GM21381 (cell line): ENCODE results near the gene ARHGAP8.
"Not testable (repeated sequence)": the region's sequence is repeated elsewhere in the genome, so short reads cannot be mapped to it uniquely, and the experiment has no call there.

ENCODE experiments used
- ATAC-seq: cut with Tn5 transposase; IDR thresholded peaks from one replicate; pipeline ENCODE4 v1.9.1; 2021; ENCODE audit warnings: mild to moderate bottlenecking, moderate library complexity; ENCODE audit not compliant: unreplicated experiment

ARHGAP8 gene

DNA sequence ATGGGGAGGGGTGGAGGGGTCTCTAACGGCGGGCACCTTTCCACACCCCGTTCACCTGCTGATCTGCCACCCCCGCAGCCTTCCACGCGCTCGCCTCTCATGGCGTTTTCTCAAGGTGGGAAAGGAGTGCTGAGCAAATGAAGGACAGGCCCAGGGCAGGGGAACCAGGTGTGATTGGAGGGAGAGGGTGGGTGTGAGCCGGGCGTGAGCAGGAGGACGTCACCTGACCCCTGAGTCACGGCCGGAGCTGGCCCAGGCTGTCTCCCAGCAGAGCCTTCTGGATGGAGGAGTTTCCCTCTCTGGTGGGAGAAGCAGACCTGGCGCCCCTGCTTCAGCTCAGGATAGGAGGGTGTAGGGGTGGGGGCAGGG, 14.0 kb upstream of the ARHGAP8 start:
- no peak for ATAC-seq

DNA sequence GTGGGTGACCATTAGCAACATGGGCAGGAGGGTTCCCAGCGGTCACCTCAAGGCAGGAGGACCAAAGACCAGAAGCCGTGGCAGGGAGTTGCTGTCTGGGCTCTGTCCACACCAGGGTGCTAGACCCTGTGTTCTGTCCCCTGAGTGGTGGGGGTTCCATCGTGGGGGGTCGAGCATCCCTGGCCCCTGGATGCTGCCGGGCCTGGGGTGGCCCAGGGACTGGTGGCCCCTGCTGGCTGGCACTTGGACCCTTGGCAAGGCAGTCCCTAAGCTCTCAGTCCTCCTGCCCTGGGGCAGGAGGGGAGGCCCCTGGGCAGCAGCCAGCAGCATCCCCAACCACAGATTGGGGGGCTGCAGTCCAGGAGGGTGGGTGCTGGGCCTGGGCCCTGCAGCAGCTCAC, 13.4 kb upstream of the ARHGAP8 start:
- ATAC-seq = no peak

DNA sequence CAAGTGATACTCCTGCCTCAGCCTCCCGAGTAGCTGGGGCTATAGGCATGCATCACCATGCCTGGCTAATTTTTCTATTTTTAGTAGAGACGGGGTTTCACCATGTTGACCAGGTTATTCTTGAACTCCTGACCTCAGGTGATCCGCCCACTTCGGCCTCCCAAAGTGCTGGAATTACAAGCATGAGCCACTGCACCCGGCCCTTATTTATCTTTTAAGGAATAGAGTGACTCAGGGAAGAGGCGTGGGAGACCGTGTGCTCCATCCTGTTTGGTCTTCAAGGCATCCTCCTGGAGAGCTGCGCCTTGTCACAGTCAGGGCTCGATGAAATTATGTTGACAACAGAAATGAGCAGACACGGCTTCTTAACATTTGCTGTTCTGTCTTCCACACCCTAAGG, 12.7 kb upstream of the ARHGAP8 start:
- not testable (repeated sequence) for ATAC-seq

DNA sequence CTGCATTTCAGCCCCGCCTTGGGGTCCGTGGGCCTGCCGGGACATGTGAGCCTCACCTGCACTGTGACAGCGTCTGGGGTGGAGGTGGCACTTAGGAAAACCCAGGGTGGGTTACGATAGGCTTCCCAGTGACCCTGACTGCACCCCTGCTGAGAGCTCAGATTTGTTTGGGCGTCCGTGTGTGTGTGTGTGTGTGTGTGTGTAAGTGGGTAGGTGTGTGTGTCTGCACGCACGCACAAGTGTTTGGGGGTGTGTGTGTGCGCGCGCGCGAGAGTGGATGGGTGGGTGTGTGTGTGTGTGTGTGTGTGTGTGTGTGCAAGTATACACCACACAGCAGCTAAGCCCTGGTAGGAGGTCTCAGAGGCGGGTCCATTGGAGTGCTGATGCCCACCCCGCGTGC, 12.1 kb upstream of the ARHGAP8 start:
- ATAC-seq = no peak

DNA sequence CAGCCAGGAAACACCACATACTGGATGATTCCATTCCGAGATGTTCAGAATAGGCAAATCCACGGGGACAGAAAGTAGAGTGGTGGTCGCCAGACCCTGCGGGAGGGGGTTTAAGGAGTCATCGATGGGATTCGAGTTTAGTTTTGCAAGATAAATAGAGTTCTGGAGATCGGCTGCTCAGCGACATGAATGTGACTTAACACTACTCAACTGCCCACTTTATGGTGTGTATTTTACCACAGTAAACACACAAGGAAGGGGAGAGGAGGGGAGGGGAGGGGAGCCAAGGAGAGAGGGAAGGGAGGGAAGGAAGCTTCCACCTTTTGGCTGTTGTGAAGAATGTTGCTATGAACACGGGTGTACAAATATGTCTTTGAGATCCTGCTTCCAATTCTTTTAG, 10.4 kb upstream of the ARHGAP8 start:
- ATAC-seq = no peak

DNA sequence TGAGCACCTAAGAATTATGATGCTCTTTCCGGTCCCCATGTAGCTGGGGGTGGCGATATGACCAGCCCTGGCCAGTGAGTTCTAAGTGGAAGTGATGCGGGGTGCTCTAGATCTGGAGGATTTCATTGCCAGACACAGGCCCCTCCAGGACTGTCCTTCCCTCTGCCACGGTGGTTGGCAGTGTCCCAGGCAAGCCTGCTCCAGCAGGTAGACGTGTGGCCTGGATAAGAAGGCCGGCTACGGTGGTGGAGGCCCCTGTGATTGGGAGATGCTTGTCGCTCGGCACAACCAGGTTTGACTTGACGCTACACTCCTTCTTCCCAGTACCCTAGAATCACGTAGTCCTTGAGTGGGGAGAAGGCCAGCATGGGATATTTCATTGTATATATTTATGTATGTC, 9.1 kb upstream of the ARHGAP8 start:
- ATAC-seq = no peak

DNA sequence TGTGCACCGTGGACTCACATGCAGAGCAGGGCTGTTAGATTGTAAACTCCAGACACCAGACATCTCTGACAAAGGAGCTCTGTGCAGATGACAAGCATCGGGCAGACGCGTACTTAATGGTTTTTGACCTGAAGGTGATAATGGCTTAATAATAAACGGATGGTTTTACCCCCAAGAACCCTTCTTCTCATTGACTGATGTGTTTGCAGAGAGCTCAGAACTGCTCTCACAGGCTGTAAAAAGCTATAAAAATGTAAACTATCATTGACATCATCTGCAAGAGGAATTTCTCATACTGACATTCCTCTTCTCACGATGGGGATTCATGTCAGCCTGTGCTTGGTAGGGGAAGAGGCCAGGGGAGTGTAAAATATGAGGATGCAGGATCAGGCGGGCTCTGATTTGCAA, 8.6 kb upstream of the ARHGAP8 start:
- ATAC-seq = no peak

DNA sequence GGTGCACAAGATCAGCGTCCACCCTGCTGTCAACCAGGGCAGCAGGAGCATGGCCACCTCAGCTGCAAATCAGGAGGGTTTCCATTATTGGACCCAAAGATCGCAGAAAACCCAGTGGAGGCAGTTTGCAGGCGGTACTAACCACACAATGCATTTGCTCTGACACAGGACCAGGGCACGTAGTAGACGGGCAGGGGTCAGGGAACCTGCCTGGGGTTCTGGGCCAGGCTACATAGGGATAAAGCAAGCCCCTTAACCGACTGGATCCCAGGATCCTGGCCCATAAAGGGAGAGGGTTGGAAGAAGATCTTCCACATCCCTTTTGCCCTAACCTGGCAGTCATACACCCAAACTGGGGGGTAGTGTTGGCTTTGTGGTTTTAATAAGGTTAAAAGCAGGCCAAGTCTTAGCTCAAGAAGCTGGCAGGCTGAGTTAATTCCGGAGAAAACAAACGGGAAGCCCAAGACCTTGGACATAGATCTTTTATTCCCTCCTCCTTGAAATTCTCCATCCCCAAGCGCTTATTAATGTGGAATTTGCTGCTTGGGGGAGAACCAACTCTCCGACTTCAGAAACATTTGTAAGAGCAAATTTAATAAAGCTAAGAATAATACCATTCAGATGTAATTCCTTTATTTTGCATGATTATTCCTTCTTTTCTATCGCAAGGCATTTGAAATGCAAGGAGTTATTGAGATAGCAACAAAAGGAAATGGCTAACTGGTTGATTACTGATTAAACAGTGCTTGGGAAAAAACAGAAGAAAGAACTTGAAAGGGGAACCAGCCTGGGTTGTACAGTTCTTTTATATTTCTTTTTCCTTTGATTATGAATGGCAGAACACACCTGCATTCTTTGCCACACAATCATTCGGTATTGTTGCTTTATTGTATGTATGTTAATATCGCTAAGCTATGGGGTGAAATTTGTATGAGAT, 6.3 kb upstream of the ARHGAP8 start:
- ATAC-seq = no peak

DNA sequence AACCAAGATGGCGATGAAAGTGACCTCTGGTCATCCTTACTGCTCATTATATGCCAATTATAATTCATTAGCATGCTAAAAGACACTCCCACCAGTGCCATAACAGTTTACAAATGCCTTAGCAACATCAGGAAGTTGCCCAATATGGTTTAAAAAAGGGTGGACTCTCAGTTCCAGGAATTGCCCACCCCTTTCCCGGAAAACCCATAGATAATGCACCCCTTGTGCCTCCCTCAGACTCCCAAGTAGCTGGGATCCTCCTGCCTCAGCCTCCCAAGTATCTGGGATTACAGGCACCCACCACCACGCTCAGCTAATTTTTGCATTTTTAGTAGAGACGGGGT, 4.6 kb upstream of the ARHGAP8 start:
- not testable (repeated sequence) for ATAC-seq

DNA sequence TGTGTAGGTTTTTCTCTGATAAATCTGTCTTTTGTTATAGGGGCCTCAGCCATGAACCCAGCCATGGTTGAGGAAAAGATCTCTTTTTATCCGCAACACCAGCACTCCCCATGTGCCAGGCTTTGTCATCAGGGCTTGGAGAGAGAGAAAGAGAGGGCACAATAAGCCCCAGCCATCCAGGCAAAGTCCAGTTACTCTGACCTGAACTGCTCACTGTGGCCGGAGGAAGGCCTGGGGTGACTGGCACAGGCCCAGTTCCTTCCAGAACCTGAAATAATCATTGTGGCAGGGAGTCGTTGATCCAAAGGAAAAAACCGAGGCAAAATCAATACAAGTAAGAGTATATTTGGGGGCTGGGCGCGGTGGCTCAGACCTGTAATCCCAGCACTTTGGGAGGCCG, 3.9 kb upstream of the ARHGAP8 start:
- ATAC-seq = no peak

DNA sequence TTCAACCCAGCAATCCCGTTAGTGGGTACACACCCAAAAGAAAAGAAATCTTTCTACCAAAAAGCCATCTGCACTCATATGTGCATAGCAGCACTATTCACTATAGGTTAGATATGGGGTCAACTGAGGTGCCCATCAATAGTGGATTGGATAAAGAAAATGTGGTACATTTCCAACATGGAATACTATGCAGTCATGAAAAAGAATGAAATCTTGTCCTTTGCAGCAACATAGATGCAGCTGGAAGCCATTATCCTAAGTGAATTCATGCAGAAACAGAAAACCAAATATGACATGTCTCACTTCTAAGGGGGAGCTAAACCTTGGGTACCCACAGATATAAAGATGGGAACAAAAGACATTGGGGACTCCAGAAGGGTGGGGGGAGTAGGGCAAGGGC, 1.9 kb upstream of the ARHGAP8 start:
- ATAC-seq = no peak

DNA sequence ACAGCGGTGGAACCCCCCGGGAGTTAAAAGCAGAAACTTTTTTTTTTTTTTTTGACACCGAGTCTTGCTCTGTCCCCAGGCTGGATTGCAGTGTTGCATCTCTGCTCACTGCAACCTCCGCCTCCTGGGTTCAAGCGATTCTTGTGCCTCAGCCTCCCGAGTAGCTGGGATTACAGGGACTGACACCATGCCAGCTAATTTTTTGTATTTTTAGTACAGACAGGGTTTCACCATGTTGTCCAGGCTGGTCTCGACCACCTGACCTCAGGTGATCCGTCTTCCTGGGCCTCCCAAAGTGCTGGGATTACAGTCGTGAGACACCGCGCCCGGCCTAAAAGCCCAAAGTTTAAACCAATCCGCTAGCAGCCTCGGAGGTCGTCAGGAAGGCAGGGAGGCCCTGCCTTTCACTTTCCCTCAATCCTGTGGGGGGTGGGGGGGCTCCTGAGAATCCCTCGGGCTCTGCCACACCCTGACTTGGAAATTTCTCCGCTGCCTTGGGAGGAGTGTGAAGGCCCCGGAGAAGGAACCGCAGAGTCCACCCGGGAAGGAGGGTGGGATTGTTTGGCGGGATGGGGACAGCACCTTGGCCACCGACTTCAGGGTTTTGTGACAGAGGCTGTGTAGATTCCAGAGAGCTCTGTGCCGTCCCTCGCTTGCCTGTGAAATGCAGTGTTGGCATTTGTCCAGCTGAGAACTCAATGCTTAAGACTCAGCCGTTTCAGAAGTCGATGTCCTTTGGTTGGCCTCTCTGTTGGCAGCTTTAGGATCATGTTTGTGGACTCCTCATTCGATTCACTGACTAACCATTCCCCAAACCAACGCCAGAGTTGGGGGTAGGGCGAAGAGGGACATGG, 1.0 kb downstream of the ARHGAP8 start:
- no peak for ATAC-seq

DNA sequence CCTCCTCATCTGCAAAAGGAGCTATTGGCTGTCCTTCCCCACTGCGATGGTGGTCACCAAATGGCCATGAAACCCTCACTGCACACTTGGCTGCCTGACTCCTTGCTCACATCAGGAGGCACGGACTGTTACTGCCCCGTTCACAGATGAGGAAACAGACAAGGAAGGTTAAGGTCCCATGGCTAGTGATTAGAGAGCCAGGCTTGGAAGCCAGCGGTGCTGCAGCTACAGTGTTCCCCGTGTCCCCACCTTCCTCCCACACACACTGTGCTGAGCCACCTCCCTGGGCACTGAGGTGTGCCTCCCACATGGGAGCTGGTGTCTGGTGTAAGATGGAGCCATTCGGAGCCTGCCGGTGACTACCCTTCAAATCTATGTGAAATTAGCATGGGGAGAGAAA, 2.6 kb downstream of the ARHGAP8 start:
- no peak for ATAC-seq

DNA sequence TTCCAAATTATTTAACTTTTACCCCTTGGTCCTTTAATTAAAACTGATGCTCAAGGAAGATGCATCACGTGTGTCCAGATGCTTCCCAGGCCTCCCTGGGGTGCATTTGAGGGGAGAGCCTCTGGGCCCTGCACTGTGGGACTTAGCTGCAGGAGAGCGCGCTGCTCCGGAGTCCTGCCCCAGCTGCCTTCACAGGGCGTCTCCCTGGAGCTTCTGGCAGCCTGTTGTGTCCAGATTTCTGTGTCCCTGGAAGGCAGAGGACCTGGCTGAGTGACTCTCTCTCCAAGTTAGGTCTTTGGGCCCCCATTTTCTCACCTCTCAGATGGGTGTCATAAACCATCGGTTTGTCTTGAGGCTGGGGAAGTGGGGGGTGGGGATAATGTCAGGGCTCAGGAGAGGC, 3.0 kb downstream of the ARHGAP8 start:
- ATAC-seq = no peak

DNA sequence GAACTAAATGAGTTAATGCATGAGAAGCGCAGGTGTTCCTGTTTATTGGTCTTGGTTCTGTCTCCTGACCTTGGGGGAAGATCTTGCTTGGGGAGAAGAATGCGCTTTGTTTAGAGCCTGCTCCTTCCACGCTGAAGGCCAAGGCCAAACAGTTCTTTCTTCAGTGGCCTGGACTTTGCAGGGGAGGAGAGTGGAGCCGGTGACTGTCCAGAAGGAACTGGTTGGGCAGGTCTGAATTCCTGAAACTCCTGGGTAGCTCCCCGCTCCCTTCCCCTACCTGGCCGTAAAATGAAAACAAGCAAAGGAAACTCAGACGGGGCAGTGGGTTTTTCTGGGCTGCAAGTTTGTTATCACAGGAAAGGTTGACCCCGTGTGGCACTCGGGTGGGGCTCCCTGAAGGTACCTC, 3.6 kb downstream of the ARHGAP8 start:
- no peak for ATAC-seq

DNA sequence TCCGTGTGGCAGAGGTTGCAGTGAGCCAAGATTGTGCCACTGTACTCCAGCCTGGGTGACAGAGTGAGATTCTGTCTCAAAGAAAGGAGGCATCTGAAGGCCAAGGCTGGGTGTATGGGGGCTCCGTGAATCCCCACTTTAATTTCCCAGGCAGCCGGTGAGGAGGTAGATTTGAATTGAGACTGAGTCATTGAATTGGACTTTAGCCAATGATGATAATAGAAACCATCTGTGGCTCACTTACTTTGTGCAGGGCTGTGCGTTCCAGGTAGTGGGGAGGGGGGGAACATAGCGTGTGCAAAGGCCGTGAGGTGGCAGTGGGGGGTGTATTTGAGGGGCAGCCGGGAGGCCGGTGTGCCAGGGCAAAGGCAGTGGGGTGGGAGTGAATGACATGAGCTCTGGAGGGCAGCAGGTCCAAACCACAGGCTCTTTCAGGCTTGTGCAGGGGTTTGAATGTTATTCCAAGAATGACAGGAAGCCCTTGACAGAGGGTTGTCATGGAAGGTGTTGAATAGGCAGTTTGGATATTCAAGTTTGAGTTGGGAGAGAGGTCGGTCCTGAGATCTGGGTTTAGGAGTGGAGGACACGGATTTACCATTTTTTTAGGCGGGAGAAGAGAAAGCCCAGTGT, 6.1 kb downstream of the ARHGAP8 start:
- ATAC-seq = no peak

DNA sequence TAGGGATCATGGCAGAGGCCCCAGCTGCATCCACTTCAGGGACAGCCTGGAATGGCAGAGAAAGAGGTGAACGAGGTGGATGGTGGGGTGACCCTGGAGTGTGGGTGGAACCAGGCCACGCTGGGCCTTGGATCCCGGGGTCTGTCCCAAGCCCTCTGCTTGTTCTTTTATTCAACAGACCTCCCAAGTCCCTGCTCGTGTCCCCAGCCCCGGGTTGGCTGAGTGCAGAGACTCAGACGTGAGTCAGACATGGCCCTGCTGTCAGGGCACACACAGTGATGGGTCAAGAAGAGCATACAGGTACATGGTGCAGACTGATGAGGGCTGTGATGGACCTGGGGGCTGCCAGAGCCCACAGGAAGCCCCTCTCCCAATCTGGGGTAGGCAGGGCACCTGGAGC, 6.6 kb downstream of the ARHGAP8 start:
- no peak for ATAC-seq

DNA sequence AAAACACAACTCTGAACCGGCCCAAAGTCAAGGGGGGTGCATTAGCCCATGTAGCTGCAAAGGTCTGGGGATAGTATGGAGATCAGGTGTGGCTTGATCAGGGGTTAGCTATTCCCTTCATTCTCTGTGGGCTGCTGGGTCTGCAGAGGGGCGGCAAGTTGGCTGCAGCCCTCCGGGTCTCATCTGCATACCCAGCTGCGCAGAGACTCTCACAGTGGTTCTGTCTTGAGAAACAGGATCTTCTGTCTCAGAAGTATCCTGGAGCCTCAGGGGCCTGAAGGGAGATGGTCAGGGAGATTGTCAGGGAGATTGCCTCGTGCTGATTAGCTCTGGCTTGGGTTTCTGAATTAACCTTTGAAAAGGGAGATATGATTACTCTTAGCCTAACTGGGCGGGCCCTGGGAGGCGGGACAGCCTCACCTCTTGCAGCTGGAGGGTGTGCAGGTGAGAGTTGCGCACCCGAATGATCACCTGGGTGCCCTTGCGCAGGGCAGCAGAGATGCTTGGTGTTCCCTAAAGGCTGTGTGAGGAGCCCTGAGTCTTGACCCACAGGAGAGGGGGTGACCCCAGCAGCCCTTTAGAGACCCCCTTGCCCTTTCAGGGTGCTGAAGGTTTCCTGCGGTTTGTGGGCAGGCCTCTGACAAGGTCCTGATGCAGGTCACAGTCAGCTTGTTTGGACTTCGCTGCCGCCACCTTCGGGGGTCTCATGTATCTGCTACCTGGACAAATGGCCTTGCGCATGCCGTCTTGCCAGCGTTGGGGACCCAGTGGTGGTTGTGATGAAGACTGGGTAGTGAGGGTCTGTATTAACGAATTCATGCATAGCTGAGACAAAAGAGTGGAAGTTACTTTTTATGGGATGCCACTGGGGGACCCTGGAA, 7.3 kb downstream of the ARHGAP8 start:
- no peak for ATAC-seq

DNA sequence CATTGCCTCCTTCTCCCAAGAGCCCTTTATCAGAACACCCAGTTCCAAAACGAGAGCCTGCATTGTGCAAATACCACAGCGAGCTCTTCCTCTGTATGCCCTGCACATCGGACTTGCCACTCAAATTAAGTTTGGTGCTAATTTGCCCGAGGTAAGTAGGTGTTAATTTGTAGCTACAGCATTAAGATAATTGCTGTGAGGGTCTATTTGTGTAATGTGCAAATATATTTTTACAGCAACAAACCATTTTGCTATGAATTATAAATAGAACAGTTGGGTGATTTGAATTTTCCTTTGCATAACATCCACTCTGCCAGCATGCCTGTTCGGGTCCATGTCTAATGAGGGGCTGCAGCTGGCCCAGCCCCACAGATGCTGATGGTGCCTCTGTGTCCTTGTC, 8.1 kb downstream of the ARHGAP8 start:
- no peak for ATAC-seq

DNA sequence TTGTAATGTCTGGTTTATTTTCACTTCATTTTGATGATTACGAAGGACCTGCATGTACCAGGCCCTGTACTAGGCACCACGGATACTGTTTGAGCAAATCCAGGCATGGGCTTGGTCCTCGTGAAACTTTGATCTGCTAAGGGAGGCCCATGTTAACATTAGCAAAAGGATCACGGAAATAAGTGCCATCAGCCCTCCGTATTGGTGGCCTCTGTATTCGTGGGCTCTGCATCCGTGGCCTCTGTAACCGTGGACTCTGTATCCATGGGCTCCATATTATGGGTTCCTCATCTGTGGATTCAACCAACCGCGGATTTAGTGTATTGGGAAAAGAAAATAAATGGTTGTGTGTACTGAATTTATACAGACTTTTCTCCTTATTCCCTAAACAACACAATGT, 8.7 kb downstream of the ARHGAP8 start:
- no peak for ATAC-seq

DNA sequence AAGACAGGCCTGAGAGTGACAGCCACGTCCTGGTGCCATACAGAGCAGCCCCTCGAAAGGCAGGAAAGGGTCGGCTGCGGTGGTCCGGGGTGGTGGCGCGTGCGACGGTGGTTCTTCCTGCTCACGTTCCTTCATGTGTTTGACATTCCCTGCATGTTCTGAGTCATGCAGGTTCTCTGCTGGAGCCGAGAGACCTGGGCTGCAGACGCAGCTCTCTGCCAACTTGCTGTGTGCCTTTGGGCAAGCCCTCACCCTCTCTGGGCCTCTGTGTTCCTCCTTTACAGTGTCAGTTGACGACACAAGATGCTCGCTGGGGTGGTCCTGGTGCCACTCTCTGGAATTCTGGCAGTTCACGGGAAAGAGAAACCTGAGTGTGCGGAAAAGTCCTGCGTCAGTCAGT, 12.0 kb downstream of the ARHGAP8 start:
- no peak for ATAC-seq
